SK-N-SH (cell line): ENCODE data around the gene CTPS1. TPM values are rescaled to one million over a fixed set of nuclear protein-coding genes. Genes with fewer than 3 reads are reported as not detected.

ENCODE experiments used
- CTCF ChIA-PET: fragments of 300-600, 350-600 bp; formaldehyde crosslinking; extraction: SDS; loops from one replicate; lab custom pipeline; 2021; lab: Yijun Ruan, JAX
- POLR2A ChIA-PET: fragments of 350-600 bp; sonication (Branson Sonifier 250); formaldehyde crosslinking; extraction: SDS; loops from one replicate; lab custom pipeline; 2020; ENCODE audit warnings: antibody characterized with exemption, inconsistent platforms; lab: Yijun Ruan, JAX
- DNase-seq: peaks from one replicate; pipeline ENCODE4 v3.0.0; 2012
- H2AFZ ChIP-seq: fragments of 200-600 bp; sonication (generic); 2 replicates; pipeline ENCODE4 v1.8.1; 2016; ENCODE audit warnings: antibody characterized with exemption, mild to moderate bottlenecking, low read depth
- H3F3A ChIP-seq: fragments of 200-600 bp; sonication (generic); replicated peaks from 2 replicates; pipeline ENCODE3; 2016; ENCODE audit warnings: antibody characterized with exemption, mild to moderate bottlenecking; ENCODE audit not compliant: insufficient read depth
- H3K27ac ChIP-seq, 2 experiments: fragments of 200-500 bp in 1 of 2; fragments of 200-600 bp in 1 of 2; sonication (Bioruptor generic) in 1 of 2; sonication (generic), shearing (Covaris generic) in 1 of 2; 2 replicates each; pipeline versions ENCODE4 v1.5.1 to v1.6.1; 2014 to 2016; ENCODE audit warnings: low read depth in 2 of 2, inconsistent platforms in 1 of 2, low read length in 1 of 2, mild to moderate bottlenecking in 1 of 2, mixed read lengths in 1 of 2
- H3K27me3 ChIP-seq: fragments of 200-600 bp; sonication (generic), shearing (Covaris generic); 2 replicates; pipeline ENCODE4 v1.6.1; 2016; ENCODE audit warnings: mixed run types; ENCODE audit not compliant: insufficient read depth
- H3K36me3 ChIP-seq, 2 experiments: fragments of 200-500 bp in 1 of 2; fragments of 200-600 bp in 1 of 2; sonication (Bioruptor generic) in 1 of 2; sonication (generic) in 1 of 2; replicated peaks in 1 of 2; 2 replicates each; pipeline versions ENCODE3 to v1.5.1; 2014 to 2016; ENCODE audit warnings: low read length in 1 of 2, mild to moderate bottlenecking in 1 of 2; ENCODE audit not compliant: insufficient read depth in 2 of 2, control insufficient read depth in 1 of 2
- H3K4me1 ChIP-seq, 2 experiments: fragments of 200-500 bp in 1 of 2; fragments of 200-600 bp in 1 of 2; sonication (Bioruptor generic) in 1 of 2; sonication (generic), shearing (Covaris generic) in 1 of 2; 2 replicates each; pipeline versions ENCODE4 v1.5.1 to v1.6.1; 2014 to 2016; ENCODE audit warnings: low read depth in 1 of 2, low read length in 1 of 2, mixed run types in 1 of 2; ENCODE audit not compliant: insufficient read depth in 2 of 2, control insufficient read depth in 1 of 2
- H3K4me2 ChIP-seq: fragments of 200-600 bp; sonication (generic), shearing (Covaris generic); 2 replicates; pipeline ENCODE4 v1.6.1; 2017; ENCODE audit warnings: mixed run types
- H3K4me3 ChIP-seq, 2 experiments: fragments of 200-500 bp in 1 of 2; fragments of 200-600 bp in 1 of 2; sonication (Bioruptor generic) in 1 of 2; sonication (generic), shearing (Covaris generic) in 1 of 2; 2 replicates each; pipeline versions ENCODE4 v1.5.1 to v1.8.1; 2014 to 2016; ENCODE audit warnings: low read depth in 2 of 2, inconsistent platforms in 1 of 2, low read length in 1 of 2, mild to moderate bottlenecking in 1 of 2, mixed read lengths in 1 of 2, moderate library complexity in 1 of 2
- H3K79me2 ChIP-seq: fragments of 200-600 bp; sonication (generic); 2 replicates; pipeline ENCODE4 v1.8.1; 2017; ENCODE audit warnings: mild to moderate bottlenecking; ENCODE audit not compliant: insufficient read depth
- H3K9ac ChIP-seq: fragments of 200-600 bp; sonication (generic); 2 replicates; pipeline ENCODE4 v1.6.1; 2017; ENCODE audit warnings: mixed run types
- H3K9me2 ChIP-seq: fragments of 200-600 bp; sonication (generic); 2 replicates; pipeline ENCODE4 v1.6.1; 2017; ENCODE audit warnings: mixed run types
- H3K9me3 ChIP-seq: fragments of 200-600 bp; sonication (generic); 2 replicates; pipeline ENCODE4 v1.6.1; 2017; ENCODE audit warnings: mixed run types, mild to moderate bottlenecking, moderate library complexity
- H4K20me1 ChIP-seq: fragments of 200-600 bp; sonication (generic); 2 replicates; pipeline ENCODE4 v1.6.1; 2017; ENCODE audit warnings: mild to moderate bottlenecking, mixed run types; ENCODE audit not compliant: insufficient read depth
- CHD2 ChIP-seq: fragments of 150-350 bp; IDR thresholded peaks from 2 replicates; pipeline ENCODE4 v1.6.1; 2018; ENCODE audit warnings: low read length; ENCODE audit not compliant: partially characterized antibody
- ELF1 ChIP-seq: IDR thresholded peaks from 2 replicates; pipeline ENCODE4 v1.4.0; 2012
- FOSL2 ChIP-seq: IDR thresholded peaks from 2 replicates; pipeline ENCODE4 v1.4.0; 2012; ENCODE audit warnings: low read depth, mild to moderate bottlenecking, moderate library complexity, borderline replicate concordance
- GATA2 ChIP-seq: sonication (generic); formaldehyde crosslinking; IDR thresholded peaks from 2 replicates; pipeline ENCODE4 v1.5.0; 2020; ENCODE audit warnings: mild to moderate bottlenecking, missing genetic modification reagents
- JUND ChIP-seq: IDR thresholded peaks from 2 replicates; pipeline ENCODE4 v1.4.0; 2012
- NFIC ChIP-seq: IDR thresholded peaks from 2 replicates; pipeline ENCODE4 v1.4.0; 2012; ENCODE audit warnings: borderline replicate concordance
- POLR2AphosphoS5 ChIP-seq: IDR thresholded peaks from 2 replicates; pipeline ENCODE4 v1.6.1; 2012; ENCODE audit warnings: low read depth, low read length
- SMC3 ChIP-seq: IDR thresholded peaks from 2 replicates; pipeline ENCODE4 v1.6.1; 2012; ENCODE audit warnings: low read depth, low read length, improper control_type of control experiment
- TCF12 ChIP-seq: IDR thresholded peaks from 2 replicates; pipeline ENCODE4 v1.4.0; 2012
- TEAD4 ChIP-seq: IDR thresholded peaks from 2 replicates; pipeline ENCODE4 v1.4.0; 2012; ENCODE audit warnings: mild to moderate bottlenecking, borderline replicate concordance; ENCODE audit not compliant: insufficient read depth
- WGBS: methylation state at CpG from one replicate; pipeline ENCODE4 v1.1.6; 2017; ENCODE audit warnings: low lambda C conversion rate; 5-methylcytosine and 5-hydroxymethylcytosine counted together
- polyA plus RNA-seq, 3 experiments: library from polyadenylated mRNA; depleted of rRNA; stranded (reverse); fragments of >200 nt; gene quantifications; 2 replicates each; pipeline ENCODE4 v1.2.3, GENCODE V29; 2012
- TF ChIP-seq, protein P1 (sequence below): fragments of 200-600 bp; sonication (generic); IDR thresholded peaks from 2 replicates; pipeline ENCODE4 v1.6.1; 2017; ENCODE audit warnings: antibody characterized with exemption, mild to moderate bottlenecking, moderate library complexity
- TF ChIP-seq, protein P2 (sequence below): IDR thresholded peaks from 2 replicates; pipeline ENCODE4 v1.6.1; 2012; ENCODE audit warnings: mild to moderate bottlenecking, low read depth, low read length, moderate library complexity
- TF ChIP-seq, protein P3 (sequence below): IDR thresholded peaks from 2 replicates; pipeline ENCODE4 v1.4.0; 2012; ENCODE audit warnings: low read depth

The CTPS1 gene
- polyA plus RNA-seq, 1 of the 3 experiments (the other 2 are of a cell fraction), result 34.5 TPM

DNA sequence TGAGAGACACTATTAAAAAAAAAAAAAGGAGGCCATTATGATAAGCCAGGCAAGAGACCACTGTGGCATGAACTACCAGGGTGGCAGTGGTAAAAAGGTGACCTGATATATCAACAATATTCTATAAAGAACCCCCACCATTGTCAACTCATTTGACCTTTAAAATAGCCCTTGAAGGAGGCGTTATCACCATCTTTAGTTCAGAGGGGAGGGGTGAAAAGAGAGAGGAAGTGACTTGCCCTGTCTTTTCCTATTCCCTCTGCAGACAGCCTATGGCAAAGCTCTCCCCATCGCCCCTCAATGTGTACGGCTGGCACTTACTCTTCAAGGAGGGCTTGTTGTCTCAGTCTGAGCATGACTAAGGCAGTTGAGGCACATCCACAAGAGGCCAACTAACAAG, 53.8 kb downstream of the CTPS1 start:
- Histone ChIP-seq H3K27ac (no peak overlapping the region), H4K20me1 (no peaks in the 10 kb centered on the region), H3K9me3 (no peaks in the 10 kb centered on the region), H3K79me2 (no peaks in the 10 kb centered on the region), H3K4me1 (no peaks in the 10 kb centered on the region), H3F3A (peaks cover 10% of the 10 kb centered on the region), H3K36me3 (peaks cover 47 to 55% of the 10 kb centered on the region in 2 experiments), H2AFZ (no peak overlapping the region), H3K9me2 (no peaks in the 10 kb centered on the region), H3K9ac (no peak overlapping the region), H3K4me3 (no peak overlapping the region), H3K27me3 (no peaks in the 10 kb centered on the region)
- DNase-seq, result no peak
- 94% methylated on average over 3 of the region's 3 CpGs for WGBS
- ChIA-PET CTCF (no interaction called here), POLR2A (interaction anchor here (0.7 kb wide), 1 partner anchor 364 kb away, joined by 4 read pairs; no protein-coding TSS in a partner anchor)
- TF ChIP-seq POLR2AphosphoS5, result no peak
- no peak for TF ChIP-seq TEAD4
- no peak for TF ChIP-seq SMC3
- TF ChIP-seq FOSL2, result no peak
- no peak for TF ChIP-seq TCF12
- no peak for TF ChIP-seq ELF1
- no peak for TF ChIP-seq NFIC
- TF ChIP-seq CHD2, result no peak
- TF ChIP-seq, protein P1, sequence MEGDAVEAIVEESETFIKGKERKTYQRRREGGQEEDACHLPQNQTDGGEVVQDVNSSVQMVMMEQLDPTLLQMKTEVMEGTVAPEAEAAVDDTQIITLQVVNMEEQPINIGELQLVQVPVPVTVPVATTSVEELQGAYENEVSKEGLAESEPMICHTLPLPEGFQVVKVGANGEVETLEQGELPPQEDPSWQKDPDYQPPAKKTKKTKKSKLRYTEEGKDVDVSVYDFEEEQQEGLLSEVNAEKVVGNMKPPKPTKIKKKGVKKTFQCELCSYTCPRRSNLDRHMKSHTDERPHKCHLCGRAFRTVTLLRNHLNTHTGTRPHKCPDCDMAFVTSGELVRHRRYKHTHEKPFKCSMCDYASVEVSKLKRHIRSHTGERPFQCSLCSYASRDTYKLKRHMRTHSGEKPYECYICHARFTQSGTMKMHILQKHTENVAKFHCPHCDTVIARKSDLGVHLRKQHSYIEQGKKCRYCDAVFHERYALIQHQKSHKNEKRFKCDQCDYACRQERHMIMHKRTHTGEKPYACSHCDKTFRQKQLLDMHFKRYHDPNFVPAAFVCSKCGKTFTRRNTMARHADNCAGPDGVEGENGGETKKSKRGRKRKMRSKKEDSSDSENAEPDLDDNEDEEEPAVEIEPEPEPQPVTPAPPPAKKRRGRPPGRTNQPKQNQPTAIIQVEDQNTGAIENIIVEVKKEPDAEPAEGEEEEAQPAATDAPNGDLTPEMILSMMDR, result no peak
- TF ChIP-seq JUND, result no peak
- no peak for TF ChIP-seq GATA2 (CRISPR knock-in tag)
- TF ChIP-seq, protein P2, sequence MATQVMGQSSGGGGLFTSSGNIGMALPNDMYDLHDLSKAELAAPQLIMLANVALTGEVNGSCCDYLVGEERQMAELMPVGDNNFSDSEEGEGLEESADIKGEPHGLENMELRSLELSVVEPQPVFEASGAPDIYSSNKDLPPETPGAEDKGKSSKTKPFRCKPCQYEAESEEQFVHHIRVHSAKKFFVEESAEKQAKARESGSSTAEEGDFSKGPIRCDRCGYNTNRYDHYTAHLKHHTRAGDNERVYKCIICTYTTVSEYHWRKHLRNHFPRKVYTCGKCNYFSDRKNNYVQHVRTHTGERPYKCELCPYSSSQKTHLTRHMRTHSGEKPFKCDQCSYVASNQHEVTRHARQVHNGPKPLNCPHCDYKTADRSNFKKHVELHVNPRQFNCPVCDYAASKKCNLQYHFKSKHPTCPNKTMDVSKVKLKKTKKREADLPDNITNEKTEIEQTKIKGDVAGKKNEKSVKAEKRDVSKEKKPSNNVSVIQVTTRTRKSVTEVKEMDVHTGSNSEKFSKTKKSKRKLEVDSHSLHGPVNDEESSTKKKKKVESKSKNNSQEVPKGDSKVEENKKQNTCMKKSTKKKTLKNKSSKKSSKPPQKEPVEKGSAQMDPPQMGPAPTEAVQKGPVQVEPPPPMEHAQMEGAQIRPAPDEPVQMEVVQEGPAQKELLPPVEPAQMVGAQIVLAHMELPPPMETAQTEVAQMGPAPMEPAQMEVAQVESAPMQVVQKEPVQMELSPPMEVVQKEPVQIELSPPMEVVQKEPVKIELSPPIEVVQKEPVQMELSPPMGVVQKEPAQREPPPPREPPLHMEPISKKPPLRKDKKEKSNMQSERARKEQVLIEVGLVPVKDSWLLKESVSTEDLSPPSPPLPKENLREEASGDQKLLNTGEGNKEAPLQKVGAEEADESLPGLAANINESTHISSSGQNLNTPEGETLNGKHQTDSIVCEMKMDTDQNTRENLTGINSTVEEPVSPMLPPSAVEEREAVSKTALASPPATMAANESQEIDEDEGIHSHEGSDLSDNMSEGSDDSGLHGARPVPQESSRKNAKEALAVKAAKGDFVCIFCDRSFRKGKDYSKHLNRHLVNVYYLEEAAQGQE, result no peak
- TF ChIP-seq, protein P3, sequence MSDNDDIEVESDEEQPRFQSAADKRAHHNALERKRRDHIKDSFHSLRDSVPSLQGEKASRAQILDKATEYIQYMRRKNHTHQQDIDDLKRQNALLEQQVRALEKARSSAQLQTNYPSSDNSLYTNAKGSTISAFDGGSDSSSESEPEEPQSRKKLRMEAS, result no peak
- TF ChIP-seq, all 33 proteins: peak for 0
- no peak overlapping the region for H3K4me2 ChIP-seq
